Activated naive CD4-positive, alpha-beta T cell treated with anti-CD3 and anti-CD28 coated beads for 36 hours (primary cell): ENCODE results near the gene BCL2. TPM values are rescaled to one million over a fixed set of nuclear protein-coding genes. Genes with fewer than 3 reads are reported as not detected.

ENCODE experiments used
- CTCF ChIA-PET: fragments of 350-600 bp; sonication (Branson Sonifier 250); formaldehyde crosslinking; loops from one replicate; lab custom pipeline; 2021; ENCODE audit warnings: antibody characterized with exemption; lab: Charles Lee
- DNase-seq: peaks from one replicate; pipeline ENCODE4 v3.0.0-alpha.2; 2020
- H3K27ac Mint-ChIP-seq: one replicate; pipeline ENCODE4 v1.8.0; 2021; ENCODE audit warnings: mild to moderate bottlenecking, mixed read lengths
- H3K27me3 Mint-ChIP-seq: one replicate; pipeline ENCODE4 v1.8.0; 2021; ENCODE audit warnings: low read depth, mixed read lengths
- H3K36me3 Mint-ChIP-seq: one replicate; pipeline ENCODE4 v1.8.0; 2021; ENCODE audit warnings: low read depth, mixed read lengths
- H3K4me1 Mint-ChIP-seq: one replicate; pipeline ENCODE4 v1.8.0; 2021; ENCODE audit warnings: low read depth, mixed read lengths
- H3K4me3 Mint-ChIP-seq: one replicate; pipeline ENCODE4 v1.8.0; 2021; ENCODE audit warnings: mild to moderate bottlenecking, moderate library complexity, mixed read lengths
- H3K9me3 Mint-ChIP-seq: one replicate; pipeline ENCODE4 v1.8.0; 2021; ENCODE audit warnings: mixed read lengths
- intact Hi-C: fragments of 100-400 bp; cut with micrococcal nuclease; formaldehyde crosslinking; loops from one replicate; pipeline ENCODE4 v1.15.1; 2023
- total RNA-seq, 2 experiments: library from RNA; stranded (reverse); gene quantifications; one replicate each; pipeline ENCODE4 v1.2.3, GENCODE V29; 2021

The BCL2 gene
- total RNA-seq, 2 experiments from 2014 or later = 48.4 to 49.6 TPM

- intact Hi-C loops = loop anchor here (1.0 to 5.0 kb wide), 2 partner anchors 11 to 776 kb away; no protein-coding TSS in a partner anchor
- Mint-ChIP-seq H3K36me3 (peaks cover 36% of the 10 kb centered on the region), H3K4me3 (no peak overlapping the region)
Measured at GRCh38 chr18:63303547-63303946, 16.0 kb downstream of the BCL2 start.

GRCh38 chr18:63302636-63303405, 16.7 kb downstream of the BCL2 start:
- Mint-ChIP-seq H3K36me3 (peaks cover 38% of the 10 kb centered on the region), H3K27ac (peak overlapping the region; percentile 88), H3K4me1 (peaks cover 88% of the 10 kb centered on the region), H3K4me3 (peak overlapping the region; percentile 43), H3K9me3 (no peaks in the 10 kb centered on the region), H3K27me3 (no peaks in the 10 kb centered on the region)
- DNase-seq = no peak
- CTCF ChIA-PET = interaction anchor here (1.0 to 3.0 kb wide), 4 partner anchors 12 to 286 kb away, joined by 3 to 14 read pairs (median 4); partner anchors contain the start of gene BCL2
- intact Hi-C loops = loop anchor here (1.0 to 5.0 kb wide), 2 partner anchors 11 to 776 kb away; no protein-coding TSS in a partner anchor

More at GRCh38 chr18:63303547-63303946, 16.0 kb downstream of the BCL2 start:
- peaks cover 87% of the 10 kb centered on the region for H3K4me1 Mint-ChIP-seq
- CTCF ChIA-PET = no interaction called here
- no peak for DNase-seq
- no peaks in the 10 kb centered on the region for H3K9me3 Mint-ChIP-seq
- peak overlapping the region; percentile 88 for H3K27ac Mint-ChIP-seq
- no peaks in the 10 kb centered on the region for H3K27me3 Mint-ChIP-seq

GRCh38 chr18:63302220-63302619, 17.3 kb downstream of the BCL2 start:
- intact Hi-C loops = loop anchor here (5.0 kb wide), 1 partner anchor 775 kb away; no protein-coding TSS in a partner anchor
- CTCF ChIA-PET = interaction anchor here (1.0 to 3.0 kb wide), 6 partner anchors 12 to 286 kb away, joined by 3 to 14 read pairs (median 4); partner anchors contain the start of gene BCL2
- Mint-ChIP-seq H3K27ac (peak overlapping the region; percentile 88), H3K27me3 (no peaks in the 10 kb centered on the region), H3K4me1 (peaks cover 82% of the 10 kb centered on the region), H3K36me3 (peaks cover 37% of the 10 kb centered on the region), H3K4me3 (no peak overlapping the region), H3K9me3 (no peaks in the 10 kb centered on the region)
- DNase-seq = no peak

- Mint-ChIP-seq H3K36me3 (peaks cover 37% of the 10 kb centered on the region), H3K4me1 (peaks cover 76% of the 10 kb centered on the region), H3K27me3 (no peaks in the 10 kb centered on the region), H3K27ac (peak overlapping the region; percentile 88), H3K9me3 (no peaks in the 10 kb centered on the region), H3K4me3 (no peak overlapping the region)
- DNase-seq = no peak
- intact Hi-C loops = loop anchor here (2.0 to 5.0 kb wide), 2 partner anchors 47 to 774 kb away; no protein-coding TSS in a partner anchor
- CTCF ChIA-PET = interaction anchor here (0.7 to 3.0 kb wide), 7 partner anchors 10 to 170 kb away, joined by 3 to 14 read pairs (median 3); partner anchors contain the start of gene BCL2
Measured at GRCh38 chr18:63301434-63301833, 18.1 kb downstream of the BCL2 start.

GRCh38 chr18:63299837-63300745, 19.5 kb downstream of the BCL2 start:
- intact Hi-C loops = loop anchor here (1.0 to 5.0 kb wide), 6 partner anchors 9 to 773 kb away; no protein-coding TSS in a partner anchor
- CTCF ChIA-PET = interaction anchor here (1.2 to 3.0 kb wide), 3 partner anchors 11 to 15 kb away, joined by 4 to 14 read pairs (median 5); no protein-coding TSS in a partner anchor
- peaks cover 42% of the 10 kb centered on the region for H3K36me3 Mint-ChIP-seq

GRCh38 chr18:63298400-63299365, 20.9 kb downstream of the BCL2 start:
- H3K36me3 Mint-ChIP-seq = peaks cover 46% of the 10 kb centered on the region

More at GRCh38 chr18:63299837-63300745, 19.5 kb downstream of the BCL2 start:
- H3K27ac Mint-ChIP-seq = peak overlapping the region; percentile 86
- H3K9me3 Mint-ChIP-seq = no peaks in the 10 kb centered on the region
- DNase-seq = peak; percentile 72
- peak overlapping the region; percentile 17 for H3K4me3 Mint-ChIP-seq
- H3K27me3 Mint-ChIP-seq = no peaks in the 10 kb centered on the region
- peaks cover 73% of the 10 kb centered on the region for H3K4me1 Mint-ChIP-seq

GRCh38 chr18:63297687-63298399, 21.7 kb downstream of the BCL2 start:
- peaks cover 57% of the 10 kb centered on the region for H3K4me1 Mint-ChIP-seq
- intact Hi-C loops = no loop called here
- CTCF ChIA-PET = interaction anchor here (0.8 to 1.9 kb wide), 3 partner anchors 9 to 142 kb away, joined by 3 to 5 read pairs (median 4); no protein-coding TSS in a partner anchor

More at GRCh38 chr18:63298400-63299365, 20.9 kb downstream of the BCL2 start:
- Mint-ChIP-seq H3K4me1 (peaks cover 63% of the 10 kb centered on the region), H3K4me3 (peak overlapping the region; percentile 37), H3K9me3 (no peaks in the 10 kb centered on the region), H3K27ac (peak overlapping the region; percentile 86), H3K27me3 (no peaks in the 10 kb centered on the region)
- peak; percentile 69 for DNase-seq
- intact Hi-C loops = no loop called here
- CTCF ChIA-PET = interaction anchor here (0.8 to 1.9 kb wide), 4 partner anchors 10 to 143 kb away, joined by 3 to 5 read pairs (median 4); no protein-coding TSS in a partner anchor

GRCh38 chr18:63293935-63294334, 25.6 kb downstream of the BCL2 start:
- Mint-ChIP-seq H3K4me3 (no peak overlapping the region), H3K4me1 (peaks cover 19% of the 10 kb centered on the region), H3K27ac (no peak overlapping the region), H3K36me3 (peaks cover 54% of the 10 kb centered on the region), H3K9me3 (no peaks in the 10 kb centered on the region), H3K27me3 (no peaks in the 10 kb centered on the region)
- intact Hi-C loops = loop anchor here (5.0 kb wide), 1 partner anchor 37 kb away; no protein-coding TSS in a partner anchor
- CTCF ChIA-PET = interaction anchor here (0.6 to 1.4 kb wide), 3 partner anchors 13 to 25 kb away, joined by 3 to 5 read pairs (median 3); partner anchors contain the start of gene BCL2
- no peak for DNase-seq

More at GRCh38 chr18:63297687-63298399, 21.7 kb downstream of the BCL2 start:
- H3K36me3 Mint-ChIP-seq = peaks cover 55% of the 10 kb centered on the region
- no peak for DNase-seq
- H3K27me3 Mint-ChIP-seq = no peaks in the 10 kb centered on the region
- no peak overlapping the region for H3K4me3 Mint-ChIP-seq
- H3K27ac Mint-ChIP-seq = no peak overlapping the region
- no peaks in the 10 kb centered on the region for H3K9me3 Mint-ChIP-seq

- intact Hi-C loops = loop anchor here (5.0 kb wide), 1 partner anchor 36 kb away; no protein-coding TSS in a partner anchor
- Mint-ChIP-seq H3K36me3 (peaks cover 48% of the 10 kb centered on the region), H3K4me3 (peak overlapping the region; percentile 12), H3K27ac (peak overlapping the region; percentile 55), H3K27me3 (no peaks in the 10 kb centered on the region), H3K9me3 (no peaks in the 10 kb centered on the region), H3K4me1 (peaks cover 10% of the 10 kb centered on the region)
- CTCF ChIA-PET = interaction anchor here (1.0 to 2.4 kb wide), 2 partner anchors 25 to 26 kb away, joined by 5 to 7 read pairs; partner anchors contain the start of gene BCL2
- DNase-seq = peak; percentile 41
Measured at GRCh38 chr18:63292831-63293683, 26.5 kb downstream of the BCL2 start.
